ENCODE data around the gene MMADHC. TPM values are rescaled to one million over a fixed set of nuclear protein-coding genes. Genes with fewer than 3 reads are reported as not detected.

The MMADHC gene
- total and polyA plus RNA-seq, 2 of the 13 experiments (the other 11 are each of a cell fraction or from before 2014, with no cell fraction given): 90.2 to 210 TPM

GRCh38 chr2:149611100-149611820, 23.7 kb upstream of the MMADHC start:
- Histone ChIP-seq H3K9ac (ENCODE audit: insufficient read depth, low read depth, low read length) (no peak overlapping the region), H2AFZ (ENCODE audit: low read length) (no peak overlapping the region), H3K79me2 (ENCODE audit: insufficient read depth, low read length) (no peaks in the 10 kb centered on the region), H3K36me3 (replicated peaks in 1 of 2; ENCODE audit: control insufficient read depth in 1 of 2, insufficient read depth in 2 of 2, low read length in 2 of 2) (no peaks in the 10 kb centered on the region; a peak in 1 of 5 replicates), H4K20me1 (ENCODE audit: insufficient read depth, low read length) (no peaks in the 10 kb centered on the region), H3K4me3 (replicated peaks in 1 of 3; ENCODE audit: insufficient read depth in 1 of 3, low read depth in 2 of 3, low read length in 3 of 3) (no peak overlapping the region), H3K4me1 (ENCODE audit: insufficient read depth, low read length) (no peaks in the 10 kb centered on the region), H3K4me2 (ENCODE audit: low read depth, low read length) (no peak overlapping the region), H3K27ac (ENCODE audit: extremely low read length, insufficient read depth, low read length) (no peak overlapping the region), H3K9me3 (ENCODE audit: low read length) (no peaks in the 10 kb centered on the region), H3K27me3 (ENCODE audit: control insufficient read depth in 1 of 2, insufficient read depth in 2 of 2, low read length in 2 of 2) (no peaks in the 10 kb centered on the region)
- no TSS peak for BruUV-seq (replicated peaks)
- ChIA-PET CTCF (ENCODE audit: low intra/inter-chr PET ratio, low total read pairs) (no interaction called here), POLR2A (no interaction called here)
- WGBS (ENCODE audit: low lambda C conversion rate): 95% methylated on average over 7 of the region's 7 CpGs
- intact Hi-C loops (cut with micrococcal nuclease; ENCODE audit: unreplicated experiment) (no loop called here), in situ Hi-C loops (cut with HindIII; ENCODE audit: extremely low pct_ligation_motif_present, low pct_unique_long_range_greater_than_20kb) (no loop called here)
- FAIRE-seq (no peak), ATAC-seq (peak; percentile 65), DNase-seq (ENCODE audit: low spot score) (no peak)
- TF ChIP-seq CTCF (CRISPR knock-in tag; IDR thresholded peaks at IDR 0.05) (peak; percentile 33), ARID2 (CRISPR knock-in tag; IDR thresholded peaks at IDR 0.05; ENCODE audit: borderline replicate concordance) (no peak), SNAPC4 (CRISPR knock-in tag; IDR thresholded peaks at IDR 0.05) (no peak), ZBTB42 (CRISPR knock-in tag; IDR thresholded peaks at IDR 0.05) (no peak)

Measured in HepG2 (cell line).